Gastrocnemius medialis (tissue), 4 donors: ENCODE results near the gene TXNRD3. TPM values are rescaled to one million over a fixed set of nuclear protein-coding genes. Genes with fewer than 3 reads are reported as not detected.
"Not testable (repeated sequence)": the region's sequence is repeated elsewhere in the genome, so short reads cannot be mapped to it uniquely, and the experiment has no call there.

ENCODE experiments used
- ATAC-seq, 2 donors: fragments of 150-250 bp; one replicate each; pipeline ENCODE4 v1.9.1; 2016
- DNase-seq, 2 donors: peaks; one replicate each; pipeline ENCODE4 v3.0.0-alpha.2; 2019
- H3K27ac ChIP-seq, 4 donors: fragments of 200-600 bp; sonication (generic); 1 replicate in 1 of 4; 2 replicates in 3 of 4; pipeline ENCODE4 v1.5.1; 2016 to 2018; ENCODE audit warnings: mild to moderate bottlenecking in 2 of 4, moderate library complexity in 1 of 4
- H3K27me3 ChIP-seq, 3 donors: fragments of 200-600 bp; sonication (generic) in 2 of 3; 1 replicate in 1 of 3; 2 replicates in 2 of 3; pipeline versions ENCODE4 v1.5.1 to v1.6.0; 2016 to 2019; ENCODE audit warnings: mild to moderate bottlenecking in 1 of 3, moderate library complexity in 1 of 3
- H3K36me3 ChIP-seq, 2 donors: fragments of 200-600 bp; sonication (generic) in 1 of 2; one replicate each; pipeline ENCODE4 v1.5.1; 2017 to 2018
- H3K4me1 ChIP-seq, 2 donors: fragments of 200-600 bp; sonication (generic) in 1 of 2; one replicate each; pipeline ENCODE4 v1.5.1; 2016 to 2017; ENCODE audit warnings: mild to moderate bottlenecking in 2 of 2
- H3K4me3 ChIP-seq, 4 donors: fragments of 200-600 bp; sonication (generic) in 3 of 4; 1 replicate in 1 of 4; 2 replicates in 3 of 4; pipeline ENCODE4 v1.5.1; 2016 to 2019; ENCODE audit warnings: mild to moderate bottlenecking in 2 of 4
- H3K9me3 ChIP-seq, 3 donors: fragments of 200-600 bp; sonication (generic) in 2 of 3; 1 replicate in 1 of 3; 2 replicates in 2 of 3; pipeline ENCODE4 v1.5.1; 2016 to 2019
- CTCF ChIP-seq, 5 experiments: fragments of 450-650 bp in 3 of 5; fragments of 200-600 bp in 2 of 5; sonication (generic) in 2 of 5; IDR thresholded peaks in 4 of 5; conservative IDR thresholded peaks in 1 of 5; 1 replicate in 4 of 5; 2 replicates in 1 of 5; pipeline ENCODE4 v1.5.1; 2016 to 2019; ENCODE audit warnings: antibody characterized with exemption in 5 of 5, mild to moderate bottlenecking in 3 of 5, moderate library complexity in 3 of 5
- POLR2A ChIP-seq, 2 donors: fragments of 450-650 bp; IDR thresholded peaks; one replicate each; pipeline ENCODE4 v1.6.1; 2017; ENCODE audit warnings: antibody characterized with exemption in 2 of 2, mild to moderate bottlenecking in 2 of 2, moderate library complexity in 2 of 2
- in situ Hi-C, 4 donors: fragments of 200-750 bp; cut with MboI; loops; one replicate each; pipeline versions ENCODE4 v1.15.0 to v1.8.0; 2017; ENCODE audit warnings: low sequenced_read_pairs in 4 of 4
- intact Hi-C: fragments of 100-400 bp; cut with DNase I; formaldehyde crosslinking; loops from one replicate; pipeline ENCODE4 v1.15.1; 2023; ENCODE audit warnings: low total_unique reads
- total RNA-seq, 4 donors: library from RNA; depleted of rRNA; stranded (reverse); fragments of >200 nt; gene quantifications; one replicate each; pipeline versions ENCODE4 v1.1.0 to v1.2.3, GENCODE V29; 2016

Gene TXNRD3
- total RNA-seq, 4 donors from 2014 or later: 2.5 to 7.0 (median 4.5) TPM

- ATAC-seq: no peak
Measured at GRCh38 chr3:126604691-126605090, 50.2 kb downstream of the TXNRD3 start.

GRCh38 chr3:126599101-126599500 is 55.8 kb downstream of the TXNRD3 start:
- ATAC-seq (no peak), DNase-seq (no peak)
- H3K27ac ChIP-seq: no peak overlapping the region
- H3K27me3 ChIP-seq: no peaks in the 10 kb centered on the region
- no peaks in the 10 kb centered on the region for H3K9me3 ChIP-seq
- peaks cover 0 to 3% of the 10 kb centered on the region in 2 donors for H3K36me3 ChIP-seq
- no peaks in the 10 kb centered on the region for H3K4me1 ChIP-seq
- intact Hi-C loops: no loop called here
- in situ Hi-C loops: no loop called here
- no peak overlapping the region for H3K4me3 ChIP-seq
- TF ChIP-seq POLR2A (IDR thresholded peaks at IDR 0.05) (no peak), CTCF (IDR thresholded peaks at IDR 0.05 in 4 of 5, conservative IDR thresholded peaks at IDR 0.05 in 1 of 5) (no peak)

More at GRCh38 chr3:126604691-126605090, 50.2 kb downstream of the TXNRD3 start:
- Histone ChIP-seq H3K9me3 (no peaks in the 10 kb centered on the region), H3K27ac (no peak overlapping the region), H3K4me1 (no peaks in the 10 kb centered on the region), H3K36me3 (peaks cover 0 to 41% of the 10 kb centered on the region in 2 donors), H3K4me3 (no peak overlapping the region), H3K27me3 (no peaks in the 10 kb centered on the region)
- intact Hi-C loops (no loop called here), in situ Hi-C loops (no loop called here)
- TF ChIP-seq CTCF (IDR thresholded peaks at IDR 0.05 in 4 of 5, conservative IDR thresholded peaks at IDR 0.05 in 1 of 5): no peak
- no peak for DNase-seq

- H3K9me3 ChIP-seq, H3K4me3 ChIP-seq, H3K36me3 ChIP-seq, H3K27ac ChIP-seq, DNase-seq, H3K27me3 ChIP-seq, H3K4me1 ChIP-seq, ATAC-seq, intact Hi-C loops, in situ Hi-C loops: not testable (repeated sequence)
Measured at GRCh38 chr3:126595479-126595878, 59.4 kb downstream of the TXNRD3 start.

GRCh38 chr3:126591515-126591914 is 63.4 kb downstream of the TXNRD3 start:
- in situ Hi-C loops, DNase-seq: not testable (repeated sequence)

GRCh38 chr3:126582311-126582710 is 72.6 kb downstream of the TXNRD3 start:
- in situ Hi-C loops (no loop called here), intact Hi-C loops (no loop called here)
- Histone ChIP-seq H3K27ac (no peak overlapping the region), H3K4me1 (no peaks in the 10 kb centered on the region), H3K36me3 (no peaks in the 10 kb centered on the region), H3K27me3 (no peaks in the 10 kb centered on the region), H3K9me3 (no peaks in the 10 kb centered on the region), H3K4me3 (no peak overlapping the region)
- DNase-seq (no peak), ATAC-seq (no peak)
- TF ChIP-seq CTCF (IDR thresholded peaks at IDR 0.05 in 4 of 5, conservative IDR thresholded peaks at IDR 0.05 in 1 of 5) (no peak), POLR2A (IDR thresholded peaks at IDR 0.05) (no peak)

More at GRCh38 chr3:126591515-126591914, 63.4 kb downstream of the TXNRD3 start:
- H3K4me3 ChIP-seq, H3K27ac ChIP-seq, H3K27me3 ChIP-seq, H3K9me3 ChIP-seq, H3K36me3 ChIP-seq, ATAC-seq, intact Hi-C loops, H3K4me1 ChIP-seq: not testable (repeated sequence)

- H3K36me3 ChIP-seq: no peaks in the 10 kb centered on the region
- H3K4me3 ChIP-seq: no peak overlapping the region
- in situ Hi-C loops: no loop called here
- no peak for TF ChIP-seq POLR2A (IDR thresholded peaks at IDR 0.05)
- TF ChIP-seq CTCF (IDR thresholded peaks at IDR 0.05 in 4 of 5, conservative IDR thresholded peaks at IDR 0.05 in 1 of 5): no peak
- no peaks in the 10 kb centered on the region for H3K27me3 ChIP-seq
- no peaks in the 10 kb centered on the region for H3K9me3 ChIP-seq
- no peak for ATAC-seq
- no peak overlapping the region for H3K27ac ChIP-seq
- no peak for DNase-seq
- H3K4me1 ChIP-seq: no peaks in the 10 kb centered on the region
- intact Hi-C loops: no loop called here
Measured at GRCh38 chr3:126581569-126581968, 73.4 kb downstream of the TXNRD3 start.
